Measurements from ENCODE around the gene TRMT61A. TPM values are rescaled to one million over a fixed set of nuclear protein-coding genes. Genes with fewer than 3 reads are reported as not detected.

TRMT61A gene
- total and polyA plus RNA-seq, 12 donors: 2.9 to 14.7 (median 4.0) TPM

GRCh38 chr14:103500148-103500990 lies 28.6 kb upstream of the TRMT61A start:
- Histone ChIP-seq H3K27me3 (no peaks in the 10 kb centered on the region), H3K27ac (peak overlapping the region in 5 of 10 donors; percentile 5 to 61 (median 41)), H3K36me3 (peaks cover 0 to 100% (median 45%) of the 10 kb centered on the region in 9 donors), H3K9me3 (no peaks in the 10 kb centered on the region), H3K4me1 (peaks cover 8 to 32% (median 14%) of the 10 kb centered on the region in 9 donors), H3K4me3 (no peak overlapping the region)
- 42 to 45% methylated on average over 17 of the region's 17 CpGs for WGBS, 2 donors
- peak; percentile 88 to 99 (median 94) for TF ChIP-seq CTCF (IDR thresholded peaks at IDR 0.05)
- ATAC-seq: peak; percentile 74 to 95 (median 90)
- peak; percentile 87 to 90 for DNase-seq
- intact Hi-C loops (cut with DNase I): loop anchor here in 9 of 10 donors (1.0 to 5.0 kb wide), 3 partner anchors 46 to 52 kb away; no protein-coding TSS in a partner anchor

- H3K4me3 ChIP-seq: no peak overlapping the region
- no peaks in the 10 kb centered on the region for H3K27me3 ChIP-seq
- intact Hi-C loops (cut with DNase I): loop anchor here in 7 of 10 donors (5.0 kb wide), 2 partner anchors 46 to 51 kb away; no protein-coding TSS in a partner anchor
- H3K36me3 ChIP-seq: peaks cover 0 to 100% (median 41%) of the 10 kb centered on the region in 9 donors
- no peaks in the 10 kb centered on the region for H3K9me3 ChIP-seq
- DNase-seq (no peak), ATAC-seq (peak in 6 of 8 donors; percentile 8 to 37 (median 26))
- TF ChIP-seq CTCF (IDR thresholded peaks at IDR 0.05): no peak
- peak overlapping the region in 1 of 10 donors; percentile 61 for H3K27ac ChIP-seq
- WGBS, 2 donors: 67 to 79% methylated on average over 11 of the region's 11 CpGs
- peaks cover 5 to 23% (median 8%) of the 10 kb centered on the region in 9 donors for H3K4me1 ChIP-seq
These were observed 27.7 kb upstream of the TRMT61A start for GRCh38 chr14:103501041-103501870.

DNA sequence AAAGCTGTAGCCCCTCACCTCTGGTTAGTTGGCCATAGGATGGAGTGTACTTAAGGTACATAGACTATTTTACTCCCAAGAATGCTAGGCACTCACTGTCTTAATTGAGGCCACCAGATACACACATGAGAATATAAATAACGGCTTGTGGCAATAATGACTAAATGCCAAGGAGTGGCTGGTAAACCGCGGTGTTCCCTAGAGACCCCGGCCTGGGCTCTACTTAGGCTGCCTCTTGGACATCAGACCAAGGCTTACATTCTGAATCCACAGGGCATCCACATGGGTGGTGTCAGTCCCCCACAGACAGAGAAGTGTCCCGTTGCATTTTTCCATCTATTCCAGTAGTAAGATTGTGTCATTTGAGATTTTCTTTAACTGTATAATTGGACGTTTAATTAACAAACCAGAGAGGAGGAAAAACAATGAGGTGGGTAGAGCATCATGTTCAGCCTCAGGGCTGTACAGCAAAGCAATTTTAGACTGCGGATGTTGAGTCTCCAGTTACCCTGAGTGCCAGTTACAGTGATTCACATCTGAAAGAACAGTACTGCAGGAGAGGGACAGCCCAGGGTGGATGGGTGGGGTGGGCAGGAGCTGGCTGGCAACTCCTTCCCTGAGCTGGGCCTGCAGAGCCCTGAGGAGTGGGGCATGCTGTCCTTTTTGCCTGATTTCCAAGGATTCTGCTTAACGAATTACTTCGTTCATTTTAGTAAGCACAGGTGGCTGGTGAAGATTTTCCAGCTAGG lies 26.9 kb upstream of the TRMT61A start:
- intact Hi-C loops (cut with DNase I): loop anchor here in 7 of 10 donors (5.0 kb wide), 2 partner anchors 45 to 50 kb away; no protein-coding TSS in a partner anchor
- no peak for TF ChIP-seq CTCF (IDR thresholded peaks at IDR 0.05)
- ATAC-seq (no peak), DNase-seq (no peak)
- no peak overlapping the region for H3K27ac ChIP-seq
- H3K36me3 ChIP-seq: peaks cover 0 to 97% (median 40%) of the 10 kb centered on the region in 9 donors
- no peaks in the 10 kb centered on the region for H3K9me3 ChIP-seq
- no peaks in the 10 kb centered on the region for H3K27me3 ChIP-seq
- WGBS, 2 donors: 90 to 92% methylated on average over 9 of the region's 9 CpGs
- H3K4me3 ChIP-seq: no peak overlapping the region
- peaks cover 0 to 20% (median 8%) of the 10 kb centered on the region in 9 donors for H3K4me1 ChIP-seq
